ENCODE data around the gene TIGAR.

Gene TIGAR

DNA sequence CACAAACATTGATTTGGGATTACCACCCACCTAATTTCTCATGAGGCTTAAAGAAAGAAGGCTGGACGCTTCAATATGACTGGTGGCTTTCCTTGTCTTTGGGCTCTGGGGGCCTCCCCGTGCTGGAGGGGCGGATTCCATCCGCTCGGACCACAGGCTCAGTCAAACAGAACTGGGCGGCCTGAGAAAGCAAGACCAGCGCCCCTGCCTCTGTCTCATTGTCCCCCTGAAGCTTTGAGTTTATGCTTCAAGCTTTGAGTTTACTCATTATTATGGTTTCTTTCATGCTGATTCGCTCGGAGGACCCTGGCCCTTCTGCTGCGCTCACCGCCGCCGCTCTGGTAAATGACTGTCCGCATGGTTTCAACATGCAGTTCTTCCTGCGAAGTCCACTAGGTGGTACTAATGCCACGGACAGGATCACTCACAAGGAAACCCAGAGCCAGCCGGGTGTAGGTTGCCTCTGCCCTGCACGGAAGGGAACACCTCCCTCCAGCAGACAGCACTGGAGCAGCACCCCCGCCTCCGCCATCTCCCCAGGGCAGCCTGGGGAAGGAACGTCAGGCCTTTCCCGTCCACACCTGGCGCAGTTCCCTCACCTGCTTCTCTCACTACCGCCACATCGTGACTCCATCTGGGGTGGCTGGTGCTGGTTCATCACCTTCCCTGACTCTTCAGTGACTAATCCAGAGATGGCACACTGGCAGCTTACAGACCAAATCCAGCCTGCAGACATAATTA is 13.2 kb upstream of the TIGAR start:
- DNase-seq: no peak

- DNase-seq: no peak
Observed at GRCh38 chr12:4308334-4308950, 12.6 kb upstream of the TIGAR start.

- no peak for DNase-seq
Observed at GRCh38 chr12:4311776-4312175, 9.2 kb upstream of the TIGAR start.

DNA sequence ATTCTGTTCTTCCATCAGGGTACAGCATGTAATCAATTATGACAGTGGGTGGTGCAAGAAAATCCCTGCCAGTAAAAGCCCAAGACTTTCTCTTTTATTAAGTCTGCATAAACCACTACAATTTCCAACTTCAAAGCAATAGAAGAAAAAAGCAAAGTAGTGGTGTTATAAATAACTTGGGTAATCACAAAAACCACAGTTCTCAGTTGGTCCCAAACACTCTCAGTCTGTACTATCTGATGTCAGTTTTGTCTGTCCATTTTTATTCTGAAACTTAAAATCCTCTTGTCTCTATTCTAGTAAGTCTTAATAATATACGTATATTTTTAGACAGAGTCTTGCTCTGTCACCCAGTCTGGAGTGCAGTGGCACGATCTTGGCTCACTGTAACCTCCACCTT is 8.8 kb upstream of the TIGAR start:
- DNase-seq: no peak

DNA sequence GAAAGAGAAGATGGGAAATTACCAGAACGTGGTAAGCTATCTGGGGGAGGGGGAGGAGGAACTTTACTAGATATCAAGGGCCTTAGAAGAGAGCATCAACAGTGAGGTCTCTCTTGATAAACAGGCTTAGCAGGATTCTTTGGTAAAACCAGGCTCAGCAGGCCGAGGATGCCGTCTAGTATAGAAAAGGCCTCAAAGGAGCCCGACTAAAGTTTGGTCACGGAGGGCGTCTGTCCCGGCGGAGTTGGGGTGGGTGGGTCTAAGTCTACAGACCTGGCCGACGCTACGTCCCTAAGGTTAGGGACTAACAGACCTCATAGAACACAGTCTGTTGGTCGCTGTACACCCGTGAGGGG is 538 bp upstream of the TIGAR start:
- no peak for DNase-seq

DNA sequence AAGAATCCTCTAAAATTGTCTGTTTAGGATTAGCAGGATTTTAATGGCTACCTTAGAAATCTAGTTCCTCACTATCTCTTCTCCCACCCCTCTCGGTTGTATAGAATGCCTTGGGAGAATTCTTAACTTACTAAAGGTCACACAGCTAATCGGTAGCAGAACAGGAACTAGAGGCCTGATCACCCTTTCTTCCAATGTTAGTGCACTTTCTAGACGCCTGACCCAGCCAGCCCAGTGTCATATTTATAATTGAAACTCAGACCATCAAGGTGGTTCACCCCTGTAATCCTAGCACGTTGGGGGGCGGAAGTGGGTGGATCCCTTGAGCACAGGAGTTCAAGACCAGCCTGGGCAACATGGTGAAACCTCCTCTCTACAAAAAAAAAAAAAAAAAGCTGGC is 1.7 kb downstream of the TIGAR start:
- no peak for DNase-seq

GRCh38 chr12:4323396-4323795 is 2.4 kb downstream of the TIGAR start:
- no peak for DNase-seq

GRCh38 chr12:4324366-4324765 is 3.4 kb downstream of the TIGAR start:
- no peak for DNase-seq

- no peak for DNase-seq
Observed at GRCh38 chr12:4325966-4326365, 5.0 kb downstream of the TIGAR start.

DNA sequence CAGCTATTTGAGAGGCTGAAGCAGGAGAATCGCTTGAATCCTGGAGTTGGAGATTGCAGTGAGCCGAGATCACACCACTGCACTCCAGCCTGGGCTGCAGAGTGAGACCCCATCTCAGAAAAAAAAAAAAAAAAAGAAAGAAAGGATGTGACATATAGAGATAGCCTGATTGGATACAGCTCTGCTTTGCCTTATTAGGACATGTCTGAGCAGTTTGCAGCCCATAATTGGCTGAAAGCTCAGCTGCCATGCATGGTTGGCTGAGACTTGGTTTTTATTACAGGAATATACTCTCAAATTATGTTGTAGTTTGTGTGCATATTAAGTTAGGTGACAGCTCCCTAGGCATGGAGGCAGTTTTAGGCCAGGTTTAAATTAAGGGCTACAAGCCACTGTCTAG is 6.3 kb downstream of the TIGAR start:
- DNase-seq: no peak

- DNase-seq: no peak
Observed at GRCh38 chr12:4330203-4330602, 9.2 kb downstream of the TIGAR start.

- DNase-seq: no peak
Observed at GRCh38 chr12:4331221-4331620, 10.2 kb downstream of the TIGAR start.

DNA sequence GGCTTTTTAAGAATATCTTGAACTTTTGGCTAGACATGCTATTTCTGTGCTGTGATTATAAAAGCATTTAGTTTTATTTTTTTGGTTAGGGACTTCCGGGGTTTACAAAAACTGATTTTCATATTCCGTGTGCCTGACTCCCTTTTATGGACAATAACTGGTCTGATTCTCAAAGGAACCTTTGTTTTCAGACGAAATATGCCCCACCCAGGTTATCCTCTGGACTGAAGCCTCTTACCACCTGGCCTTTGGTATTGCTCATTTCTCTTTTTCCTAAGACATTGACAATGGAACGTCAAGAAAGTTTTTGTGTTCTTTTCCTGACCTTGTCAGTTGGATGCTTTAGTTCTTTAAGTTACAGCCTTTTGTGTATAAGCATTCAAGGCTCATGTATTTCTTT is 10.8 kb downstream of the TIGAR start:
- DNase-seq: no peak

GRCh38 chr12:4346931-4347330 is 25.9 kb downstream of the TIGAR start:
- no peak for DNase-seq

DNA sequence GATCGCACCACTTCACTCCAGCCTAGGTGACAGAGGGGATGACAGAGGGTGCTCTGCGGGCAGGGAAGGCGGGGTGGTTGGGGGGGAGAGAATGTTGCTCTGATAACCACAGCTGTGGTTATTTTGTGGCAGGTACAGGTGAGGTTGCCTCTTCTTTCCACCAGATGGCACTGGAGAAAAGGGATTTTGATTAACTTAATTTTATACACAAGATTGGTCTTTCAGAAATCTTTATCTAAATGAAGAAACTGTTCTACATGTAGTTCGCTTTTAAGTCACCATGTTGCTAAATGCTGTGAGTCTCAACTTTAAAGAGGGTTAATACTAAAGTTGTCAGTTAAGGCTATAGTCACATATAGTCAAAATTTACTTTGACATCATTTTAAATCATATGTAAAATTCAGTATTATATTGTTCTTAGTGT is 32.8 kb downstream of the TIGAR start:
- DNase-seq: peak; percentile 21

DNA sequence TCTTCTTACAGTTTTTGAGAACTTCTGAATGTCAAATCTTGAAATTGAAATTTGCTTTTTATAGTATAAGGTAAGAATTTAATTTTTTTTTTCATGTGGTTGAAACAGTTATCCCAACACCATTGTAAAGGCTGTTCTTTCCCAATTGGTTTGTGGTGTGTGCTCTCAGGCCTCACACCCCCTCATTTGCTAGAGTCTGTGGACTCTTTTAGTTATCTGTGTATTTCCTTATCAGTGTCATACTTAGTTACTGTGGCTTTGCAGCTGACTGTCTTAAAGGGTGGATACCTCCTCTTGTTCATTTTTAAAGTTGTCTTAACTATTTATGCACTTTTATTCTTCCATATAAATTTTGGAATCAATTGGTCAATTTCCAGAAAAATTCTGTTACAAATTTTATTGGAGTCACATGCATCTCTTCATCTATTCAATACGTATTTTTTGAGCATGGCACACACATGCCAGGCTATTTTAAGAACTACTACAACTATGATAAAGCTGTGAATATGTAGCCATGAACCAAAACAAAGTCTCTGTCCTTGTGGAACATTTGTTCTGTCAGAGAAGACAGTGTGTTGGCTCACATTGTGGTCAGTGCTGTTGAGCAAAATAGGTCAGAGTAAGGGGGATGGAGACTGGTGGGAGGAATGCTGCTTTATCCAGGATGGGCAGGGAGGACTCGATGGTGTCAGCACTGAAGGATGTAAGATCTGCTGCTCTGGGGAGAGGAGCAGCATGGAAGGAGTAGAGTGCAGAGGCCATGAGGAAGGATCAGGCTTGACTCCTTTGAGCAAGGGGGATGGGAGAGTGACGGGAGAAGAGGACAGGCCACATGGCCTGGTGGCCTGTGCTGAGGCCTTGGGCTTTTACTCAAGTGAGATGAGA is 34.4 kb downstream of the TIGAR start:
- DNase-seq: no peak

DNA sequence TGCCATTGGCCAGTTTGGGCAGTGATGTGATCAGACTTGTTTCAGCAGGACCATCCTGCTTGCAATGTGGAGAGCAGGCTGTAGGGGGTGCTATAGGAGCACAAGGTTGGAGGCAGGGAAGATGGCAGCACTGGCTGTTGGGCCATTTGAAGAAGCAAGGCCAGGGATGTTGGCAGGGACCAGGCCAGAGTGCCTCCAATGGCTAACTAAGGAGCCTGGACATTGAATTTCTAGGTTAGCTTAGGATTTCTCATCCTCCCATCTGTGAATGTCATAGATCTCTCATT is 35.0 kb downstream of the TIGAR start:
- no peak for DNase-seq

GRCh38 chr12:4366090-4366489 is 45.1 kb downstream of the TIGAR start:
- DNase-seq: no peak

- DNase-seq: no peak
Observed at GRCh38 chr12:4369548-4369947, 48.5 kb downstream of the TIGAR start.

DNA sequence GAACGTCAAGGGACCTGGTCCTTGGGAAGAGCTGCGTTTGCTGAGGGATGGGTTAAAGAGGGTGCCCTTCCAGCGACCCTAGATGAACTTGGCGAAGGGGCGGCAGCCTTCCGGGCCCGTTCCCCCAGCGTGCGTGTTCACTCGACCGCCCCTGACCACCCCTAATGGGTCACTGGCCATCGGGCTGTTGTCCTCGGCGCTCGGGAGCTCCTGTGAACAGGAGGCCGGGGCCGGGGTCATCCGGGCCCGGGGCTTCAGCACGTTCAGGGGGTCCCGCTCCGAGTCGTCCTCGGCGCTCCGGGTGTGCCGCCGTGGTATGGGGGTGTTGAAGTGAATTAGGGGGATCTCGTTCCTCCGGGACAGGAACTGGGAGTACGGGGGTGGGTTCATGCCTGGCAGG is 49.3 kb downstream of the TIGAR start:
- DNase-seq: no peak

DNA sequence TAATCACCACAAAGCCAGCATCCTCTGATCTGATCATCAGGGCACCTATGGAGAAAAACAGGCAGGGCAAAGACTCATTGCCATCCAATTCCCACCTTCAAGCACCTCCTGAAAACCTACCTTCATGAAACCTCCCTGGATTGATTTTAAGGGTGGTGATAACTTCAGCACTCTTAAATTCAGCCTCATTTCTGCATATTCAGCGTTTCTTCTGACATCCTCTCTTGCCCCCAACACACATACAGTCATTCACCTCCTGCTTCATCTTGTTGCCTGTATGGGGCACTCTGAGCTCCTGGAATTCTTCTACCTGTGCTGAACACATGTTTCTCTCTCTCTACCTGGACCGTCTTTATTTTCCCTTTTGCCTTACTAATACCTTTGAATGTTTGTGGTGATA is 51.6 kb downstream of the TIGAR start:
- DNase-seq: no peak

- no peak for DNase-seq
Observed at GRCh38 chr12:4375449-4375848, 54.4 kb downstream of the TIGAR start.

GRCh38 chr12:4378772-4379171 is 57.8 kb downstream of the TIGAR start:
- DNase-seq: no peak

DNA sequence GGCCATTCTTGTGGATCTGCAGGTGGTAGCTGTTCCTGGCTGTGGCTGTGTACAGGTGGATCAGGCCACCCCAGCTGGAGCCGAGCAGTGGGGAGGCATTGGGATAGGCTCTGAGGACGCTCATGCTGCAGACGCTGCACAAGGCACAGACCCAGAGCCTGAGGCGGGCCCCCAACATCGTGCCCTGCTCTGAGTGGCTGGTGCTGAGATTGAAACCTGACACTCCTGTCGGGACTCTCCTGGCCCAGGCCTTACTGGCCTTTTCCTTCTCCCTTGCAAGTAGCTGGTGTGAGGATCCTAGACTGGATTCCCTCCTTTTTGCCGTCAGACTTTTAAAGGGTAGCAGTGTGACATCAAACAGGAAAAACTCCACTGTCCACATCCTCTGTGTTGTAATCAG is 58.4 kb downstream of the TIGAR start, which contains the start of gene FGF23:
Gene FGF23 (minus strand): TSS at position 308 of the 400 bp plus-strand sequence. CDS start 130 bp downstream, at position 178.
- no peak for DNase-seq

Measured in effector CD4-positive, alpha-beta T cell (primary cell).